GM15510 (cell line): ENCODE results near the gene EPN3.

Experiments
- POLR2A ChIP-seq: IDR thresholded peaks from 3 replicates; pipeline ENCODE4 v1.6.1; 2011; ENCODE audit warnings: borderline replicate concordance; ENCODE audit not compliant: insufficient read length; ENCODE audit errors: extremely low read depth

EPN3 gene

GRCh38 chr17:50521514-50521913 is 11.0 kb upstream of the EPN3 start:
- TF ChIP-seq POLR2A, result no peak

GRCh38 chr17:50522766-50523165 is 9.8 kb upstream of the EPN3 start:
- no peak for TF ChIP-seq POLR2A

GRCh38 chr17:50523208-50523607 is 9.3 kb upstream of the EPN3 start:
- TF ChIP-seq POLR2A, result no peak

- no peak for TF ChIP-seq POLR2A
These were observed 7.7 kb upstream of the EPN3 start for GRCh38 chr17:50524838-50525237.

GRCh38 chr17:50527155-50527762 is 5.3 kb upstream of the EPN3 start:
- TF ChIP-seq POLR2A, result no peak

GRCh38 chr17:50527949-50528474 is 4.5 kb upstream of the EPN3 start:
- TF ChIP-seq POLR2A, result no peak

- no peak for TF ChIP-seq POLR2A
These were observed 2.7 kb upstream of the EPN3 start for GRCh38 chr17:50529849-50530248.

- TF ChIP-seq POLR2A, result no peak
These were observed 1.0 kb upstream of the EPN3 start for GRCh38 chr17:50531428-50532025.

GRCh38 chr17:50533185-50533584 is 650 bp downstream of the EPN3 start:
- no peak for TF ChIP-seq POLR2A

GRCh38 chr17:50533720-50534148 is 1.2 kb downstream of the EPN3 start:
- TF ChIP-seq POLR2A, result no peak

GRCh38 chr17:50534222-50534978 is 1.9 kb downstream of the EPN3 start:
- TF ChIP-seq POLR2A, result no peak

GRCh38 chr17:50534979-50535326 is 2.4 kb downstream of the EPN3 start:
- no peak for TF ChIP-seq POLR2A

GRCh38 chr17:50535407-50535806 is 2.9 kb downstream of the EPN3 start:
- TF ChIP-seq POLR2A, result no peak

GRCh38 chr17:50536683-50537646 is 4.4 kb downstream of the EPN3 start:
- TF ChIP-seq POLR2A, result no peak
